Measurements from ENCODE around the gene SLC12A5. TPM values are rescaled to one million over a fixed set of nuclear protein-coding genes. Genes with fewer than 3 reads are reported as not detected.
A peak's percentile ranks its signal among the peaks of the same experiment; 100 is the strongest.

The SLC12A5 gene
- total and polyA plus RNA-seq, 2 donors (not counting 1 experiment from before 2014, with no cell fraction given): 0.32 TPM; not detected in 1

DNA sequence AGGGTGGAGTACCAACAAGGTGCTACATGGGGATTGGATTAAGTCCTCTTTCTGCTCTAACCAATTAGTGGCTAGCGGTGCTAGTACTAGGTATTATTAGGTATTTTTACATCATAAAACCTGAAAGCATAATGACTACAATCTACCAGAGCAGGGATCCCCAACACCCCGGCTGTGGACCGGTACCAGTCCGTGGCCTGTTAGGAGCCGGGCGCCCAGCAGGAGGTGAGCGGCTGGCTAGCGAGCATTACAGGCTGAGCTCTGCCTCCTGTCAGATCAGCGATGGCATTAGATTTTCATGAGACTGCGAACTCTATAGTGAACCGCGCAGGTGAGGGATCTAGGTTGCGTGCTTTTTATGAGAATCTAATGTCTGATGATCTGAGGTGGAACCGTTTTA is 80.0 kb downstream of the SLC12A5 start:
- DNase-seq (no peak), ATAC-seq (ENCODE audit: low read depth) (no peak)
- Mint-ChIP-seq H3K27ac (peak overlapping the region; percentile 86), H3K9me3 (ENCODE audit: insufficient read depth) (no peaks in the 10 kb centered on the region), H3K4me3 (peak overlapping the region; percentile 59), H3K4me1 (peaks cover 48% of the 10 kb centered on the region), H3K27me3 (no peaks in the 10 kb centered on the region)
- H3K4me3 ChIP-seq (ENCODE audit: control extremely low read depth in 1 of 5, extremely low read depth in 1 of 5, insufficient read depth in 1 of 5, low read depth in 2 of 5, low read length in 4 of 5): peak overlapping the region in 1 of 5 experiments; percentile 11
- no peaks in the 10 kb centered on the region for H3K36me3 ChIP-seq (replicated peaks in 1 of 2; ENCODE audit: control extremely low read depth in 1 of 2, control insufficient read depth in 1 of 2, extremely low read depth in 1 of 2, insufficient read depth in 2 of 2, low read length in 1 of 2)
- H3K4me1 ChIP-seq (ENCODE audit: control insufficient read depth in 2 of 2, insufficient read depth in 2 of 2, low read length in 2 of 2): peaks cover 43 to 44% of the 10 kb centered on the region in 2 donors
- intact Hi-C loops (cut with micrococcal nuclease): loop anchor here (1.0 to 5.0 kb wide), 4 partner anchors 10 to 87 kb away; partner anchors contain the start of gene NCOA5
- CTCF ChIA-PET: interaction anchor here (0.9 to 2.9 kb wide), 5 partner anchors 9 to 86 kb away, joined by 3 to 20 read pairs (median 6); partner anchors contain the start of gene CD40
- H4K20me1 ChIP-seq (ENCODE audit: control insufficient read depth, insufficient read depth, low read length, poor library complexity, severe bottlenecking): no peaks in the 10 kb centered on the region
- H3K27ac ChIP-seq (ENCODE audit: low read length in 2 of 2): peak overlapping the region; percentile 85 to 89
- no peaks in the 10 kb centered on the region for H3K9me3 ChIP-seq (ENCODE audit: control extremely low read depth in 1 of 3, control insufficient read depth in 2 of 3, insufficient read depth in 1 of 3, low read length in 2 of 3)
- 96% methylated on average over 5 of the region's 14 CpGs for WGBS (ENCODE audit: insufficient coverage)
- H3K27me3 ChIP-seq (replicated peaks in 1 of 4; ENCODE audit: control extremely low read depth in 1 of 4, control insufficient read depth in 3 of 4, insufficient read depth in 4 of 4, low read length in 3 of 4): no peaks in the 10 kb centered on the region
- H3K79me2 ChIP-seq (ENCODE audit: control insufficient read depth, insufficient read depth, low read length): peaks cover 10% of the 10 kb centered on the region
- H3K9ac ChIP-seq (ENCODE audit: low read length): peak overlapping the region; percentile 9
- no peak for TF ChIP-seq EZH2 (IDR thresholded peaks at IDR 0.05; ENCODE audit: borderline replicate concordance, insufficient read depth, low read depth, low read length, poor library complexity, severe bottlenecking)
- TF ChIP-seq, protein P1, sequence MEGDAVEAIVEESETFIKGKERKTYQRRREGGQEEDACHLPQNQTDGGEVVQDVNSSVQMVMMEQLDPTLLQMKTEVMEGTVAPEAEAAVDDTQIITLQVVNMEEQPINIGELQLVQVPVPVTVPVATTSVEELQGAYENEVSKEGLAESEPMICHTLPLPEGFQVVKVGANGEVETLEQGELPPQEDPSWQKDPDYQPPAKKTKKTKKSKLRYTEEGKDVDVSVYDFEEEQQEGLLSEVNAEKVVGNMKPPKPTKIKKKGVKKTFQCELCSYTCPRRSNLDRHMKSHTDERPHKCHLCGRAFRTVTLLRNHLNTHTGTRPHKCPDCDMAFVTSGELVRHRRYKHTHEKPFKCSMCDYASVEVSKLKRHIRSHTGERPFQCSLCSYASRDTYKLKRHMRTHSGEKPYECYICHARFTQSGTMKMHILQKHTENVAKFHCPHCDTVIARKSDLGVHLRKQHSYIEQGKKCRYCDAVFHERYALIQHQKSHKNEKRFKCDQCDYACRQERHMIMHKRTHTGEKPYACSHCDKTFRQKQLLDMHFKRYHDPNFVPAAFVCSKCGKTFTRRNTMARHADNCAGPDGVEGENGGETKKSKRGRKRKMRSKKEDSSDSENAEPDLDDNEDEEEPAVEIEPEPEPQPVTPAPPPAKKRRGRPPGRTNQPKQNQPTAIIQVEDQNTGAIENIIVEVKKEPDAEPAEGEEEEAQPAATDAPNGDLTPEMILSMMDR (IDR thresholded peaks at IDR 0.05): no peak
- H2AFZ ChIP-seq (ENCODE audit: insufficient read depth, low read depth, low read length, poor library complexity, severe bottlenecking): peak overlapping the region; percentile 57
- POLR2A ChIA-PET: no interaction called here
- H3K4me2 ChIP-seq (replicated peaks; ENCODE audit: low read depth, low read length, poor library complexity, severe bottlenecking): peak overlapping the region; percentile 59

Other genes starting within 250 kb of the SLC12A5 start
- not detected in 2 replicates for gene WFDC3, start 237.3 kb upstream of the SLC12A5 start, total RNA-seq
- gene WFDC3, start 237.3 kb upstream of the SLC12A5 start, polyA plus RNA-seq: 0.26 TPM in 1 of 2 replicates, not detected in the other
- gene DNTTIP1, start 237.3 kb upstream of the SLC12A5 start, total RNA-seq: 20.1 and 27.3 TPM in 2 replicates
- 20.9 and 25.3 TPM in 2 replicates for gene DNTTIP1, start 237.3 kb upstream of the SLC12A5 start, polyA plus RNA-seq
- 0.54 TPM in 1 of 2 replicates, not detected in the other for gene UBE2C, start 216.6 kb upstream of the SLC12A5 start, total RNA-seq
- gene UBE2C, start 216.6 kb upstream of the SLC12A5 start, polyA plus RNA-seq: 0.95 and 2.4 TPM in 2 replicates
- 0.46 TPM in 1 of 2 replicates, not detected in the other for gene TNNC2, start 201.9 kb upstream of the SLC12A5 start, total RNA-seq
- 0.33 and 2.4 TPM in 2 replicates for gene TNNC2, start 201.9 kb upstream of the SLC12A5 start, polyA plus RNA-seq
- gene SNX21, start 195.4 kb upstream of the SLC12A5 start, total RNA-seq: 1.7 and 2.4 TPM in 2 replicates
- 0.95 and 2.2 TPM in 2 replicates for gene SNX21, start 195.4 kb upstream of the SLC12A5 start, polyA plus RNA-seq
- gene ACOT8, start 171.8 kb upstream of the SLC12A5 start, total RNA-seq: 27.1 and 32.4 TPM in 2 replicates
- gene ACOT8, start 171.8 kb upstream of the SLC12A5 start, polyA plus RNA-seq: 43.1 and 64.7 TPM in 2 replicates
- 7.1 and 7.8 TPM in 2 replicates for gene ZSWIM3, start 171.6 kb upstream of the SLC12A5 start, total RNA-seq
- gene ZSWIM3, start 171.6 kb upstream of the SLC12A5 start, polyA plus RNA-seq: 3.0 and 4.0 TPM in 2 replicates
- 15.7 and 18.5 TPM in 2 replicates for gene ZSWIM1, start 148.0 kb upstream of the SLC12A5 start, total RNA-seq
- 2.8 and 5.4 TPM in 2 replicates for gene ZSWIM1, start 148.0 kb upstream of the SLC12A5 start, polyA plus RNA-seq
- 2.4 and 2.9 TPM in 2 replicates for gene SPATA25, start 141.6 kb upstream of the SLC12A5 start, total RNA-seq
- gene SPATA25, start 141.6 kb upstream of the SLC12A5 start, polyA plus RNA-seq: 2.5 and 2.9 TPM in 2 replicates
- 4.1 and 5.4 TPM in 2 replicates for gene NEURL2, start 138.0 kb upstream of the SLC12A5 start, total RNA-seq
- gene NEURL2, start 138.0 kb upstream of the SLC12A5 start, polyA plus RNA-seq: 1.6 and 3.3 TPM in 2 replicates
- gene CTSA, start 137.9 kb upstream of the SLC12A5 start, total RNA-seq: 100 and 113 TPM in 2 replicates
- gene CTSA, start 137.9 kb upstream of the SLC12A5 start, polyA plus RNA-seq: 83.4 and 107 TPM in 2 replicates
- 1.4 and 1.7 TPM in 2 replicates for gene PLTP, start 117.1 kb upstream of the SLC12A5 start, total RNA-seq
- gene PLTP, start 117.1 kb upstream of the SLC12A5 start, polyA plus RNA-seq: 2.0 and 4.0 TPM in 2 replicates
- gene PCIF1, start 94.5 kb upstream of the SLC12A5 start, total RNA-seq: 78.9 and 79.2 TPM in 2 replicates
- 70.0 and 74.2 TPM in 2 replicates for gene PCIF1, start 94.5 kb upstream of the SLC12A5 start, polyA plus RNA-seq
- gene ZNF335, start 57.0 kb upstream of the SLC12A5 start, total RNA-seq: 62.7 and 64.8 TPM in 2 replicates
- gene ZNF335, start 57.0 kb upstream of the SLC12A5 start, polyA plus RNA-seq: 49.8 and 62.3 TPM in 2 replicates
- 4.0 and 4.4 TPM in 2 replicates for gene MMP9, start 20.3 kb upstream of the SLC12A5 start, total RNA-seq
- gene MMP9, start 20.3 kb upstream of the SLC12A5 start, polyA plus RNA-seq: 0.19 and 0.75 TPM in 2 replicates
- 41.6 and 44.1 TPM in 2 replicates for gene NCOA5, start 60.7 kb downstream of the SLC12A5 start, total RNA-seq
- 26.0 and 28.8 TPM in 2 replicates for gene NCOA5, start 60.7 kb downstream of the SLC12A5 start, polyA plus RNA-seq
- gene CD40, start 89.1 kb downstream of the SLC12A5 start, total RNA-seq: 206 and 210 TPM in 2 replicates
- 154 and 215 TPM in 2 replicates for gene CD40, start 89.1 kb downstream of the SLC12A5 start, polyA plus RNA-seq